Transverse colon (tissue), 4 donors: ENCODE measurements around the gene RAB34. TPM values are rescaled to one million over a fixed set of nuclear protein-coding genes. Genes with fewer than 3 reads are reported as not detected.
"Not testable (repeated sequence)": the region's sequence is repeated elsewhere in the genome, so short reads cannot be mapped to it uniquely, and the experiment has no call there.

Experiments
- DNase-seq: peaks from one replicate; pipeline ENCODE4 v3.0.0-alpha.2; 2019
- H3K27ac ChIP-seq, 4 donors: fragments of 200-600 bp; sonication (generic); 2 replicates each; pipeline ENCODE4 v1.5.1; 2016 to 2018; ENCODE audit warnings: inconsistent platforms in 4 of 4
- H3K27me3 ChIP-seq: fragments of 200-600 bp; sonication (generic); 2 replicates; pipeline ENCODE4 v1.5.1; 2017; ENCODE audit warnings: inconsistent platforms
- H3K36me3 ChIP-seq, 4 donors: fragments of 200-600 bp; sonication (generic); 2 replicates each; pipeline ENCODE4 v1.5.1; 2017 to 2019; ENCODE audit warnings: inconsistent platforms in 4 of 4
- H3K4me1 ChIP-seq, 4 donors: fragments of 200-600 bp; sonication (generic); 2 replicates each; pipeline ENCODE4 v1.5.1; 2017 to 2020; ENCODE audit warnings: inconsistent platforms in 4 of 4
- H3K4me3 ChIP-seq, 4 donors: fragments of 200-600 bp; sonication (generic); 1 replicate in 1 of 4; 2 replicates in 3 of 4; pipeline versions ENCODE4 v1.5.1 to v1.6.1; 2017 to 2019; ENCODE audit warnings: inconsistent platforms in 4 of 4
- H3K9me3 ChIP-seq, 2 donors: fragments of 200-600 bp; sonication (generic); 2 replicates each; pipeline ENCODE4 v1.5.1; 2017 to 2019; ENCODE audit warnings: inconsistent platforms in 2 of 2
- EP300 ChIP-seq: sonication (generic); formaldehyde crosslinking; IDR thresholded peaks from one replicate; pipeline ENCODE4 v1.6.1; 2017; ENCODE audit warnings: antibody characterized with exemption, low read depth
- POLR2A ChIP-seq: fragments of 450-650 bp; IDR thresholded peaks from one replicate; pipeline ENCODE4 v1.6.1; 2016; ENCODE audit warnings: antibody characterized with exemption, mild to moderate bottlenecking, moderate library complexity
- POLR2AphosphoS5 ChIP-seq, 3 donors: sonication (generic); formaldehyde crosslinking; IDR thresholded peaks; one replicate each; pipeline ENCODE4 v1.6.1; 2016; ENCODE audit warnings: antibody characterized with exemption in 3 of 3
- WGBS, 2 donors: methylation state at CpG; one replicate each; pipeline ENCODE4 v1.1.5; 2018; ENCODE audit warnings: low coverage in 1 of 2; 5-methylcytosine and 5-hydroxymethylcytosine counted together
- in situ Hi-C, 4 donors: fragments of 200-750 bp; cut with MboI; loops; one replicate each; pipeline versions ENCODE4 v1.15.0 to v1.15.1; 2017; ENCODE audit warnings: low sequenced_read_pairs in 3 of 4, low pct_ligation_motif_present in 1 of 4, low pct_unique_long_range_greater_than_20kb in 1 of 4
- intact Hi-C: fragments of 100-400 bp; cut with DNase I; formaldehyde crosslinking; loops from one replicate; pipeline ENCODE4 v1.15.1; 2023; ENCODE audit warnings: low total_unique reads
- total RNA-seq, 4 donors: library from RNA; depleted of rRNA; stranded (reverse); fragments of >200 nt; gene quantifications; one replicate each; pipeline ENCODE4 v1.1.0, GENCODE V29; 2016
- TF ChIP-seq, protein P1 (sequence below), 5 experiments: fragments of 200-600 bp in 3 of 5; fragments of 450-650 bp in 2 of 5; sonication (generic) in 3 of 5; IDR thresholded peaks; 1 replicate in 2 of 5; 2 replicates in 3 of 5; pipeline ENCODE4 v1.5.1; 2016 to 2017; ENCODE audit warnings: antibody characterized with exemption in 5 of 5, inconsistent platforms in 3 of 5, mild to moderate bottlenecking in 2 of 5, moderate library complexity in 1 of 5

RAB34 gene
- total RNA-seq, 4 donors from 2014 or later = 41.1 to 60.5 (median 50.0) TPM

DNA sequence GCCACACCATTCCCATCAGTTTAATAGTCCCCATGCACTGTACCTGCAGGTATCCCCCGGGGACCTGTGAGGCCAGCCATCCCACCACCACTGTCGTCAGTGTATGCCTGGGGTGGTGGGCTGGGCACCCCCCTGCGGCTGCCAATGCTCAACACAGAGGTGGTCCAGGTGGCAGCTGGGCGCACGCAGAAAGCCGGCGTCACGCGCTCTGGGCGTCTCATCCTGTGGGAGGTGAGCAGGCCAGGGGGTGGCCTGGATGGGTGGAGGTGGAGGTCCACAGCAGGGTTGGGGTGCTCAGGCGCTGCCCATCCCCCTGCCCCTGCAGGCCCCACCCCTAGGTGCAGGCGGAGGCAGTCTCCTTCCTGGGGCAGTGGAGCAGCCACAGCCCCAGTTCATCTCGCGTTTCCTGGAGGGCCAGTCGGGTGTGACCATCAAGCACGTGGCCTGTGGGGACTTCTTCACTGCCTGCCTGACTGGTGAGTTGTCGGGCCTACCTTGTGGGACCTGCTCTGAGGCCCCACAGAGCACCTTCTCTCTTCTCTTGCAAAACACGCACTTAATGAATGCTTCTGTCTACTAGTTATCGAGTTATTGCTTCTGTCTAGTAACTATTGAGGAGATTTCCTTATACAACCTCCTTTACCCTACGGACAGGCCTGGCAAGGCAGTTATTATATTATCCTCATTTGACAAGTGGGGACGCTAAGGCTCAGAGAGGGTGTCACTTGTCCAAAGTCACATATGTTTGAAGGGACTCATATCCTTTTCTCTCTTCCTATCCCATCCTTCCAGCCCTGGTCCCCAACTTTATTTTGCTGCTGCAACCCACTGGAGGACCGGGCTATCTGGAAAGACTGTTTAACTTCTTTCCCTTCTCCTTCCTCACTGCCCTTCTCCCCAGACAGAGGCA, 20.4 kb upstream of the RAB34 start:
- in situ Hi-C loops (no loop called here), intact Hi-C loops (no loop called here)
- DNase-seq = peak; percentile 69
- Histone ChIP-seq H3K4me1 (peaks cover 0 to 17% (median 14%) of the 10 kb centered on the region in 4 donors), H3K36me3 (no peaks in the 10 kb centered on the region), H3K4me3 (no peak overlapping the region), H3K27ac (peak overlapping the region in 2 of 4 donors; percentile 5 to 44), H3K27me3 (no peaks in the 10 kb centered on the region), H3K9me3 (no peaks in the 10 kb centered on the region)
- no peak for TF ChIP-seq POLR2AphosphoS5 (IDR thresholded peaks at IDR 0.05)
- TF ChIP-seq EP300 = no peak
- no peak for TF ChIP-seq POLR2A
- TF ChIP-seq, protein P1, sequence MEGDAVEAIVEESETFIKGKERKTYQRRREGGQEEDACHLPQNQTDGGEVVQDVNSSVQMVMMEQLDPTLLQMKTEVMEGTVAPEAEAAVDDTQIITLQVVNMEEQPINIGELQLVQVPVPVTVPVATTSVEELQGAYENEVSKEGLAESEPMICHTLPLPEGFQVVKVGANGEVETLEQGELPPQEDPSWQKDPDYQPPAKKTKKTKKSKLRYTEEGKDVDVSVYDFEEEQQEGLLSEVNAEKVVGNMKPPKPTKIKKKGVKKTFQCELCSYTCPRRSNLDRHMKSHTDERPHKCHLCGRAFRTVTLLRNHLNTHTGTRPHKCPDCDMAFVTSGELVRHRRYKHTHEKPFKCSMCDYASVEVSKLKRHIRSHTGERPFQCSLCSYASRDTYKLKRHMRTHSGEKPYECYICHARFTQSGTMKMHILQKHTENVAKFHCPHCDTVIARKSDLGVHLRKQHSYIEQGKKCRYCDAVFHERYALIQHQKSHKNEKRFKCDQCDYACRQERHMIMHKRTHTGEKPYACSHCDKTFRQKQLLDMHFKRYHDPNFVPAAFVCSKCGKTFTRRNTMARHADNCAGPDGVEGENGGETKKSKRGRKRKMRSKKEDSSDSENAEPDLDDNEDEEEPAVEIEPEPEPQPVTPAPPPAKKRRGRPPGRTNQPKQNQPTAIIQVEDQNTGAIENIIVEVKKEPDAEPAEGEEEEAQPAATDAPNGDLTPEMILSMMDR (IDR thresholded peaks at IDR 0.05) = no peak
- WGBS, 2 donors = 55 to 92% methylated on average over 4 to 15 of the region's 22 CpGs

DNA sequence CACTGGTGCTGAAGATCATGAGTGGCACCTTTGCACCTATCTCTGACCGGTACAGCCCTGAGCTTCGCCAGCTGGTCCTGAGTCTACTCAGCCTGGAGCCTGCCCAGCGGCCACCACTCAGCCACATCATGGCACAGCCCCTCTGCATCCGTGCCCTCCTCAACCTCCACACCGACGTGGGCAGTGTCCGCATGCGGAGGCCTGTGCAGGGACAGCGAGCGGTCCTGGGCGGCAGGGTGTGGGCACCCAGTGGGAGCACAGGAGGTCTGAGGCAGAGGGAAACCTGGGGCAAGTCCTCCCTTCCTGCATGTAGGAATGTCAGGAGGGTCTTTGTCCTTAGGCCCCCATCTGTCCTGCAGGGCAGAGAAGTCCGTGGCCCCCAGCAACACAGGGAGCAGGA, 19.6 kb upstream of the RAB34 start:
- DNase-seq = no peak
- no peaks in the 10 kb centered on the region for H3K9me3 ChIP-seq
- H3K36me3 ChIP-seq = no peaks in the 10 kb centered on the region
- no peak overlapping the region for H3K4me3 ChIP-seq
- 95% methylated on average over 12 of the region's 12 CpGs; no CpG with 5 or more reads in 1 of the 2 donors for WGBS, 2 donors
- H3K27me3 ChIP-seq = no peaks in the 10 kb centered on the region
- TF ChIP-seq EP300 = no peak
- TF ChIP-seq POLR2AphosphoS5 (IDR thresholded peaks at IDR 0.05) = no peak
- no peak for TF ChIP-seq POLR2A
- TF ChIP-seq, protein P1 (IDR thresholded peaks at IDR 0.05) = no peak
- H3K4me1 ChIP-seq = peaks cover 0 to 10% (median 7%) of the 10 kb centered on the region in 4 donors
- no peak overlapping the region for H3K27ac ChIP-seq
- in situ Hi-C loops (no loop called here), intact Hi-C loops (no loop called here)

GRCh38 chr17:28735913-28736769, 18.5 kb upstream of the RAB34 start:
- WGBS, 2 donors = 92 to 98% methylated on average over 2 to 7 of the region's 8 CpGs
- DNase-seq, H3K27ac ChIP-seq, intact Hi-C loops, H3K27me3 ChIP-seq, in situ Hi-C loops, H3K4me3 ChIP-seq, H3K9me3 ChIP-seq, H3K36me3 ChIP-seq, H3K4me1 ChIP-seq: not testable (repeated sequence)

DNA sequence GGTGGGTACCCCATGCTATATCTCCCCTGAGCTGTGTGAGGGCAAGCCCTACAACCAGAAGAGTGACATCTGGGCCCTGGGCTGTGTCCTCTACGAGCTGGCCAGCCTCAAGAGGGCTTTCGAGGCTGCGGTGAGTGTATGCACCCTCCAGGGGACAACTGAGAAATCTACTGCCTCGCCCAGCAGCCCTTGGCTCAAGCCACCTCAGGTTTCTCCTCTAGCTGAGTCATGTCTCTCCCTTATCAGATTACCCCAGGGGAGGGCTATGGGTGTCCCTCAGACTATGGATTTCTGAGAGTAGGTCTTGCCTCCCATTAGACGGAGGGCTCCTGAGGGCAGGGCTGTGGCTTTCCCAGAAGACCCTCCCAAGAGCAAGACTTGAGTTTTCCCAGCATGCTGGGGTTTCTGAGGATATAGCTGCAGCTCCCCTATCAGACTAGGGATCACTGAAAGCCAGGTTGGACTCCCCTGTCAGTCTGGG, 17.6 kb upstream of the RAB34 start:
- Histone ChIP-seq H3K27me3 (no peaks in the 10 kb centered on the region), H3K9me3 (no peaks in the 10 kb centered on the region), H3K36me3 (no peaks in the 10 kb centered on the region), H3K27ac (no peak overlapping the region), H3K4me3 (no peak overlapping the region), H3K4me1 (peaks cover 0 to 3% (median 0%) of the 10 kb centered on the region in 4 donors)
- WGBS, 2 donors = 77% methylated on average over 5 of the region's 5 CpGs; no CpG with 5 or more reads in 1 of the 2 donors
- DNase-seq = no peak
- intact Hi-C loops = no loop called here
- TF ChIP-seq, protein P1 (IDR thresholded peaks at IDR 0.05) = no peak
- in situ Hi-C loops = no loop called here
